ENCODE data around the gene SCN4A. TPM values are rescaled to one million over a fixed set of nuclear protein-coding genes. Genes with fewer than 3 reads are reported as not detected.
"Not testable (repeated sequence)": the region's sequence is repeated elsewhere in the genome, so short reads cannot be mapped to it uniquely, and the experiment has no call there.

SCN4A gene
- total RNA-seq, 1 donor, result not detected

GRCh38 chr17:63928172-63928666 lies 44.5 kb downstream of the SCN4A start:
- DNase-seq (ENCODE audit: low read depth), result no peak
- TF ChIP-seq CTCF (IDR thresholded peaks at IDR 0.05; ENCODE audit: insufficient read depth, low read depth, low read length), result no peak
- no peak overlapping the region for H3K4me3 ChIP-seq (ENCODE audit: low read depth, low read length)

GRCh38 chr17:63927464-63928171 lies 45.1 kb downstream of the SCN4A start:
- H3K4me3 ChIP-seq (ENCODE audit: low read depth, low read length), result no peak overlapping the region
- no peak for TF ChIP-seq CTCF (IDR thresholded peaks at IDR 0.05; ENCODE audit: insufficient read depth, low read depth, low read length)
- no peak for DNase-seq (ENCODE audit: low read depth)

GRCh38 chr17:63926164-63926563 lies 46.6 kb downstream of the SCN4A start:
- TF ChIP-seq CTCF (IDR thresholded peaks at IDR 0.05; ENCODE audit: insufficient read depth, low read depth, low read length), result no peak
- H3K4me3 ChIP-seq (ENCODE audit: low read depth, low read length), result no peak overlapping the region
- DNase-seq (ENCODE audit: low read depth), result no peak

GRCh38 chr17:63925615-63926014 lies 47.1 kb downstream of the SCN4A start:
- TF ChIP-seq CTCF (IDR thresholded peaks at IDR 0.05; ENCODE audit: insufficient read depth, low read depth, low read length), result no peak
- DNase-seq (ENCODE audit: low read depth), result no peak
- no peak overlapping the region for H3K4me3 ChIP-seq (ENCODE audit: low read depth, low read length)

GRCh38 chr17:63922402-63922801 lies 50.3 kb downstream of the SCN4A start:
- not testable (repeated sequence) for H3K4me3 ChIP-seq (ENCODE audit: low read depth, low read length); DNase-seq (ENCODE audit: low read depth)

- not testable (repeated sequence) for H3K4me3 ChIP-seq (ENCODE audit: low read depth, low read length); DNase-seq (ENCODE audit: low read depth)
These were observed 51.9 kb downstream of the SCN4A start for GRCh38 chr17:63920779-63921178.

- DNase-seq (ENCODE audit: low read depth), result not testable (repeated sequence)
These were observed 52.7 kb downstream of the SCN4A start for GRCh38 chr17:63920050-63920449.

GRCh38 chr17:63919311-63919723 lies 53.4 kb downstream of the SCN4A start:
- peak; percentile 53 for DNase-seq (ENCODE audit: low read depth)
- TF ChIP-seq CTCF (IDR thresholded peaks at IDR 0.05; ENCODE audit: insufficient read depth, low read depth, low read length), result peak; percentile 97
- no peak overlapping the region for H3K4me3 ChIP-seq (ENCODE audit: low read depth, low read length)

More at GRCh38 chr17:63920050-63920449, 52.7 kb downstream of the SCN4A start:
- H3K4me3 ChIP-seq (ENCODE audit: low read depth, low read length), result not testable (repeated sequence)

GRCh38 chr17:63918789-63919305 lies 53.9 kb downstream of the SCN4A start, which contains the start of gene GH1:
Gene GH1, minus strand, starts transcription at chr17:63918839. Its CDS starts 63 bp downstream, at chr17:63918776.
- not testable (repeated sequence) for DNase-seq (ENCODE audit: low read depth); H3K4me3 ChIP-seq (ENCODE audit: low read depth, low read length)
